ACC112 (cell line): ENCODE measurements around the gene PCDHGB3.
"Not testable (repeated sequence)": the region's sequence is repeated elsewhere in the genome, so short reads cannot be mapped to it uniquely, and the experiment has no call there.

Experiments
- H2AFZ ChIP-seq: fragments of 200-600 bp; sonication (generic); one replicate; pipeline ENCODE4 v1.6.0; 2017; ENCODE audit warnings: antibody characterized with exemption, low read length; ENCODE audit not compliant: unreplicated experiment
- H3K27ac ChIP-seq: fragments of 200-600 bp; sonication (generic); 2 replicates; pipeline ENCODE4 v1.5.1; 2014; ENCODE audit warnings: low read depth, mild to moderate bottlenecking, antibody characterized with exemption, low read length, moderate library complexity
- H3K27me3 ChIP-seq: fragments of 200-600 bp; sonication (generic); 2 replicates; pipeline ENCODE4 v1.6.1; 2014; ENCODE audit warnings: mild to moderate bottlenecking, antibody characterized with exemption, low read length, moderate library complexity, mixed read lengths; ENCODE audit not compliant: insufficient read depth
- H3K36me3 ChIP-seq: fragments of 200-600 bp; sonication (generic); 2 replicates; pipeline ENCODE4 v1.6.1; 2016; ENCODE audit warnings: mild to moderate bottlenecking, antibody characterized with exemption, low read length, moderate library complexity, mixed read lengths; ENCODE audit not compliant: insufficient read depth
- H3K4me1 ChIP-seq: fragments of 200-600 bp; sonication (generic); one replicate; pipeline ENCODE4 v1.6.1; 2016; ENCODE audit warnings: low read length, mixed read lengths; ENCODE audit not compliant: insufficient read depth, unreplicated experiment, control insufficient read depth
- H3K4me3 ChIP-seq: fragments of 200-600 bp; sonication (generic); 2 replicates; pipeline ENCODE4 v1.5.1; 2014; ENCODE audit warnings: mild to moderate bottlenecking, low read depth, low read length
- H3K79me2 ChIP-seq: fragments of 200-600 bp; sonication (generic); one replicate; pipeline ENCODE4 v1.6.0; 2016; ENCODE audit warnings: low read length; ENCODE audit not compliant: control insufficient read depth, unreplicated experiment, insufficient read depth

The PCDHGB3 gene

DNA sequence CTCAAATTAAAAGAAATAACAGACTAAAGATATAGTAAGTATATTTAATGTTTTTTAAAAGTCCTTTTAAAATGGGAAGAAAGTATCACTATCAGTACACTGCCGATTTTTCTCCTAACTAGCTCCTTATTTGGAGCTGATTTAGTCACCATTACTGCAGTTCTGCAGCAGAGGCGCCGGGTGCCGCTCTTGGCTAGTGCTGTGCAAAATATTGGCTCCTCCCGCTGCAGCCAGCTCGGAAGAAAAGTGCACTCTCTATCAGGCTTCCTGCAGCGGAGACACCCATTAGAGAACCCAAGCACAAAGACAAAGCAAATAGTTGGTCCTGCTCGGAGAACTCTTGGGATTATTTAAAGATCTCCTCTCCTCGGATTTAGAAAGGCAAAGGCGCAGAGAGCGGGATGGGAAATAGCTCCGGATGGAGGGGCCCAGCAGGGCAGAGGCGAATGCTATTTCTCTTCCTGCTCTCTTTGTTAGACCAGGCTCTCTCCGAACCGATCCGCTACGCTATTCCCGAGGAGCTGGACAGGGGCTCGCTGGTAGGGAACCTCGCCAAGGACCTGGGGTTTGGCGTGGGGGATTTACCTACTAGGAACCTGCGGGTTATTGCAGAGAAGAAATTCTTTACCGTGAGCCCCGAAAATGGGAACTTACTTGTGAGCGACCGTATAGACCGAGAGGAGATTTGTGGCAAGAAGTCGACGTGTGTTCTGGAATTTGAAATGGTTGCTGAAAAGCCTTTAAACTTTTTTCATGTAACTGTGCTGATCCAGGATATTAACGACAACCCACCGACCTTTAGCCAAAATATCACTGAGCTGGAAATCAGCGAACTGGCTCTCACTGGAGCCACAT is at the start of gene PCDHGB3:
Gene PCDHGB3 (plus strand): TSS at position 249 of the 855 bp plus-strand sequence. CDS start 153 bp downstream, at position 402.
- Histone ChIP-seq H3K79me2 (no peaks in the 10 kb centered on the region), H3K36me3 (no peaks in the 10 kb centered on the region), H3K4me1 (no peaks in the 10 kb centered on the region), H2AFZ (peak within 1 kb of the TSS; percentile 59), H3K4me3 (peak within 1 kb of the TSS; percentile 67), H3K27ac (no peak within 1 kb of the TSS), H3K27me3 (peaks cover 91% of the 10 kb centered on the region)

DNA sequence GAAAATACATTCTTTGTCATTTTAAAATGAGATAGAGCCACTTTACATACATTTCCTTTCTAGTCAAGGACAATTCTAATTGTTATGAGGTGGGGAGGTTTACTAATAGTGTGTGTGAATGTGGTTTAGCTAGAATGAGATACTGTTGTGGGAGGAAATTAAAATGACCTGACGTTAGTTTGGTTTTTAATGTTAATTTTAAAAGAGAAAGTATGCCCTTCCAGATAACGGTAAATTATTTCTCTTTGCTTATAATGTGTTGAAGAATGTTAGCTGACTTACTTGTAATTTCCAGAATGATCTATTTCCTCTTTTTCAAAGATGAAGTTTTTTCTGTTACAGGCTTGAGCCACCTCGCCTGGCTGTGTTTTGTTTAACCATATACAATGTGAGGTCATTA is 47.8 kb upstream of the PCDHGB3 start:
- Histone ChIP-seq H3K79me2 (peaks cover 25% of the 10 kb centered on the region), H3K27me3 (0 out of 2 replicates have a peak, but pooled peaks cover under 1% of the 10 kb centered on the region), H2AFZ (no peak overlapping the region), H3K27ac (no peak overlapping the region), H3K36me3 (peaks cover 24% of the 10 kb centered on the region), H3K4me1 (no peaks in the 10 kb centered on the region), H3K4me3 (no peak overlapping the region)

DNA sequence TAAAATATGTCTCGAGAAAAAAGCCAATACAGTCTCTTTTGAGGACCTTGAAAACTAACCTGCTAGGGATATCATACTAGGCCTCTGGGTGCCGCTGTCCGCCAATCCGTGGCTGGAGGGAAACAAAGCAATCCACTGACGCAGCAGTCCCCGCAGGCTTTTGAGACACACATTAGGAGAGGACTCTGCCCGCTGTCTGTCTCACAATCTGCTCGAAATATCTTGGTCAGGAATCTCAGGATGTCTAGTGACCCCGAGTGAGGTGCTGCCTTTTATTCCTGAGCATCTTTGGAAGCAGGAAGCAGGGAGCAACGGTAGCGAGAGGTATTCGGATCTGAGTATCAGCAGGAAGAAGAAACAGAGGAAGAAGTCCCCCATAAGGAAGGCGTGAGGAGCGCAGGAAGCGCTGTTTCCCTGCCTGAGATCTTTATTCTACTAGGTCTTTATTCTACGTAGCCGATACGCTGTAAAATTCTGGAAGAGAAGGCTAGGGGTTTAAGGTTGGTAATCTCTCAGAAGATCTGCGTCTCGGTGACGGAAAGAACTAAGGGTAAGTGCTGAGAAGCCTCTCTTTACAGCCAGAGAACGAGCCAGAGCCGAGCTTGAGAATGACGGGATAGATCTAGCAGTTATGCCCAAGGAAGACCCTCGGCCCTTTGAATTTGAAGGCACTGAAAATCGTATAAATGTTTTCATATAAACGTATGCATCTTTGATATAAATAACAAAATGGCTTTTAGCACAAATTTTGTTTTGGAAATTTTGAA is 43.8 kb upstream of the PCDHGB3 start:
- no peak overlapping the region for H3K27ac ChIP-seq
- H3K79me2 ChIP-seq: no peaks in the 10 kb centered on the region
- H2AFZ ChIP-seq: peak overlapping the region; percentile 60
- peak overlapping the region; percentile 69 for H3K4me3 ChIP-seq
- H3K27me3 ChIP-seq: peaks cover 31% of the 10 kb centered on the region
- no peaks in the 10 kb centered on the region for H3K36me3 ChIP-seq
- H3K4me1 ChIP-seq: peaks cover 5% of the 10 kb centered on the region

DNA sequence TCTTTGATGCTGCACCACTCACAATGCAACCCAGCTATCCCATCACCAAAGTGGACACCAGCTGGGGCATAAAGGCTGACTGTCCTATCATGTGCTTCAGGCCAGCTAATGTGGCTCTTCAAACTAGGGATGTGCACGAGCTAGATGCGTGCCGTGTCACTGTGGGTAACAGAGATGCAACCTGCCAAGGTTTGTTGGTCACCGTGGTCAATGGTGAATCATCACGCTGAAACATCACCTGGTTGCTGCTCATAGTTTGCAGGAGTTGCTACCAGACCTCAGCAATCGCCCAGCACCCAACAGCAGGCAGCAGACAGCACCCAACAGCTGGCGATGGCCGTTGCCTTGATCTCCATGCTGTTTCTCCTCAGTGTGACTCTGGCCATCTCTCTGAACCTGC is 41.8 kb upstream of the PCDHGB3 start:
- no peak overlapping the region for H3K27ac ChIP-seq
- no peak overlapping the region for H2AFZ ChIP-seq
- no peaks in the 10 kb centered on the region for H3K36me3 ChIP-seq
- H3K79me2 ChIP-seq: no peaks in the 10 kb centered on the region
- H3K27me3 ChIP-seq: peaks cover 50% of the 10 kb centered on the region
- H3K4me3 ChIP-seq: no peak overlapping the region
- peaks cover 5% of the 10 kb centered on the region for H3K4me1 ChIP-seq

DNA sequence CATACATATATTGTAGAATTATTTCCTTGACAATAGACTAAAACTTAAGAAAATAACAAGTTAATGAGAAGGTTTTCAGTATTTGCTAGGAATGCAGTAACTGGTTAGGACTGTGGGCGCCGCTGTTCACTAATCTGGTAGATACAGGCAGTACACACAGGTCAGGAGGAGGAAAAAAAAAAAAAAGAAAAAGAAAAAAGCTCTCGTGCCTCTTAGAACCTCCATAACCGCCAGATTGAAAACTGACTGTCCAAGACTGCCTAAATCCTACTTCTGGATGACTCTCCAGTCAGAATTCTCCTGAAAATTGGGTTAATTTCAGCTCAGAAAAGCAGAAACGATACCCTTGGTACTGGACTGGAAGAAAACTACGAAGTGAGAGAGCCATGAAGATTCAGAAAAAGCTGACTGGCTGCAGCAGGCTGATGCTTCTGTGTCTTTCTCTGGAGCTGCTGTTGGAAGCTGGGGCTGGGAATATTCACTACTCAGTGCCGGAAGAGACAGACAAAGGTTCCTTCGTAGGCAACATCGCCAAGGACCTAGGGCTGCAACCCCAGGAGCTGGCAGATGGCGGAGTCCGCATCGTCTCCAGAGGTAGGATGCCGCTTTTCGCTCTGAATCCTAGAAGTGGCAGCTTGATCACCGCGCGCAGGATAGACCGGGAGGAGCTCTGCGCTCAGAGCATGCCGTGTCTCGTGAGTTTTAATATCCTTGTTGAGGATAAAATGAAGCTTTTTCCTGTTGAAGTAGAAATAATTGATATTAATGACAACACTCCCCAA is 39.6 kb upstream of the PCDHGB3 start, which contains the start of gene PCDHGA1:
Gene PCDHGA1 (plus strand): TSS at position 216 of the 782 bp plus-strand sequence.
- Histone ChIP-seq H2AFZ (peak within 1 kb of the TSS; percentile 97), H3K4me3 (peak within 1 kb of the TSS; percentile 77), H3K4me1 (peaks cover 5% of the 10 kb centered on the region), H3K79me2 (no peaks in the 10 kb centered on the region), H3K27ac (no peak within 1 kb of the TSS), H3K27me3 (peaks cover 71% of the 10 kb centered on the region), H3K36me3 (no peaks in the 10 kb centered on the region)

DNA sequence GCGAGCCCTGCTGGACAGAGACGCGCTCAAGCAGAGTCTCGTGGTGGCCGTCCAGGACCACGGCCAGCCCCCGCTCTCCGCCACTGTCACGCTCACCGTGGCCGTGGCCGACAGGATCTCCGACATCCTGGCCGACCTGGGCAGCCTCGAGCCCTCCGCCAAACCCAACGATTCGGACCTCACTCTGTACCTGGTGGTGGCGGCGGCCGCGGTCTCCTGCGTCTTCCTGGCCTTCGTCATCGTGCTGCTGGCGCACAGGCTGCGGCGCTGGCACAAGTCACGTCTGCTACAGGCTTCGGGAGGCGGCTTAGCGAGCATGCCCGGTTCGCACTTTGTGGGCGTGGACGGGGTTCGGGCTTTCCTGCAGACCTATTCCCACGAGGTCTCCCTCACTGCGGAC is 37.5 kb upstream of the PCDHGB3 start:
- H3K4me1 ChIP-seq, H2AFZ ChIP-seq, H3K36me3 ChIP-seq, H3K27ac ChIP-seq, H3K79me2 ChIP-seq, H3K4me3 ChIP-seq: not testable (repeated sequence)
- peaks cover 89% of the 10 kb centered on the region for H3K27me3 ChIP-seq

DNA sequence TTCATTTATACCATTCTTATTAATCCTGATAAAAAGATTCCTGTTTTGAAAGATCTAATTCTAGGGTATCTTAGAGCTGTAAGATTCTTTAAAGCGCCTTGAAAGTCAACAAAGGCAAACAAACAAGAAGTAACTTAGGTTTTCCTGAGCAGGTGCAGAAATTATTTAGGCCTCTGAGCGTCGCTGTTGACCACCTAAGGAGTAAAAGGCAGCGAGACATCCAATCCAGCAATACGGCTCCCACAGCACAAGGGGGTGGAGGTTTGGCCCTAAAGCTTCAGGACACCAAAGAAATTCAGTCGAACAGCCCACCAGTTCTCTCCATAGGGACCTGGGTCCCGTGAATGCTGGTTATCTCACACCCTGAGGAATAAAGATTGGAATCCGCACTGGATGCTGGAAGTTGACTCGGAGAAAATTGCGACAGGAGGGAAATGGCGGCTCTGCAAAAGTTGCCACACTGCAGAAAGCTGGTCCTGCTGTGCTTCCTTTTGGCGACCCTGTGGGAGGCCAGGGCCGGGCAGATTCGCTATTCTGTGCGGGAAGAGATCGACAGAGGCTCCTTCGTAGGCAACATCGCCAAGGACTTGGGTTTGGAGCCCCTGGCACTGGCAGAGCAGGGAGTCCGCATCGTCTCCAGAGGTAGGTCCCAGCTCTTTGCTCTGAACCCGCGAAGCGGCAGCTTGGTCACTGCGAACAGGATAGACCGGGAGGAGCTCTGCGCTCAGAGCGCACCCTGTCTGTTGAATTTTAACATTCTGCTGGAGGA is 31.3 kb upstream of the PCDHGB3 start, which contains the start of gene PCDHGA2:
Gene PCDHGA2 (plus strand): TSS at position 223 of the 769 bp plus-strand sequence.
- no peak within 1 kb of the TSS for H3K27ac ChIP-seq
- H3K4me3 ChIP-seq: peak within 1 kb of the TSS; percentile 70
- H2AFZ ChIP-seq: peak within 1 kb of the TSS; percentile 57

DNA sequence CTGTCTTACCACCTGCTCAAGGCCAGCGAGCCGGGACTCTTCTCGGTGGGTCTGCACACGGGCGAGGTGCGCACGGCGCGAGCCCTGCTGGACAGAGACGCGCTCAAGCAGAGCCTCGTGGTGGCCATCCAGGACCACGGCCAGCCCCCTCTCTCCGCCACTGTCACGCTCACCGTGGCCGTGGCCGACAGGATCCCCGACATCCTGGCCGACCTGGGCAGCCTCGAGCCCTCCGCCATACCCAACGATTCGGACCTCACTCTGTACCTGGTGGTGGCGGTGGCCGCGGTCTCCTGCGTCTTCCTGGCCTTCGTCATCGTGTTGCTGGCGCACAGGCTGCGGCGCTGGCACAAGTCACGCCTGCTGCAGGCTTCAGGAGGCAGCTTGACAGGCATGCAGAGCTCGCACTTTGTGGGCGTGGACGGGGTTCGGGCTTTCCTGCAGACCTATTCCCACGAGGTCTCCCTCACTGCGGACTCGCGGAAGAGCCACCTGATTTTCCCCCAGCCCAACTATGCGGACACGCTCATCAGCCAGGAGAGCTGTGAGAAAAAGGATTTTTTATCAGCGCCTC is 29.2 kb upstream of the PCDHGB3 start:
- H2AFZ ChIP-seq, H3K79me2 ChIP-seq, H3K4me3 ChIP-seq, H3K4me1 ChIP-seq, H3K27ac ChIP-seq, H3K36me3 ChIP-seq: not testable (repeated sequence)
- peaks cover 71% of the 10 kb centered on the region for H3K27me3 ChIP-seq

More for the DNA sequence above, 31.3 kb upstream of the PCDHGB3 start, which contains the start of gene PCDHGA2:
- Histone ChIP-seq H3K36me3 (no peaks in the 10 kb centered on the region), H3K79me2 (no peaks in the 10 kb centered on the region), H3K4me1 (no peaks in the 10 kb centered on the region), H3K27me3 (peaks cover 74% of the 10 kb centered on the region)

DNA sequence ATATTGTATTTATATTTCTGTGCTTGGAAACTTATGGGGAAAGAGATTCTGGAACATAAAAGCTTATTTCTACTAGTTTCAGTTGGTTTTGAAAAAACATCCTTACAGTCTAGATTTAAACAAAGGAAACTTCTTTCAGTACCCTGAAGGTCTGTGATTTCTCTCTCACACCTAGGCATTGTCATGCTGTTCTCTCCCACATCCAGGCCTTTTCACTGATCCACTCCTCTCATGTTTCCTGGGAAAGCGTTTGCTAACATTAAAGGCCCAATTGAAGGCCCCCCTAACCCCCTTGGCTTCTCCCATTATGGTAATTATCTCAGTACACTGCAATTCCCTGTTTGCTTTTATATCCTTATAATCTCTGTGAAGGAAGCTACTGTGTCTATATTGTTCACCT is 27.3 kb upstream of the PCDHGB3 start:
- peaks cover 64% of the 10 kb centered on the region for H3K27me3 ChIP-seq
- H3K27ac ChIP-seq: no peak overlapping the region
- no peaks in the 10 kb centered on the region for H3K36me3 ChIP-seq
- no peak overlapping the region for H3K4me3 ChIP-seq
- H2AFZ ChIP-seq: no peak overlapping the region
- no peaks in the 10 kb centered on the region for H3K79me2 ChIP-seq
- no peaks in the 10 kb centered on the region for H3K4me1 ChIP-seq
